Activated naive CD4-positive, alpha-beta T cell treated with anti-CD3 and anti-CD28 coated beads, Interleukin-2, amount 50 U/mL, for 72 hours (primary cell): Measurements from ENCODE around the gene ATL2. TPM values are rescaled to one million over a fixed set of nuclear protein-coding genes. Genes with fewer than 3 reads are reported as not detected.
"Not testable (repeated sequence)": the region's sequence is repeated elsewhere in the genome, so short reads cannot be mapped to it uniquely, and the experiment has no call there.

ENCODE experiments used
- ATAC-seq, 2 donors: fragments of 150-1000 bp; cut with Tn5 transposase; 2 replicates each; pipeline ENCODE4 v1.10.0; 2021; ENCODE audit warnings: mild to moderate bottlenecking in 2 of 2, moderate library complexity in 2 of 2
- DNase-seq, 2 donors: peaks; one replicate each; pipeline ENCODE4 v3.0.0; 2021 to 2022; ENCODE audit warnings: low spot score in 2 of 2
- H3K27ac Mint-ChIP-seq, 2 donors: one replicate each; pipeline ENCODE4 v1.8.0; 2022; ENCODE audit warnings: mild to moderate bottlenecking in 2 of 2, mixed read lengths in 2 of 2
- H3K36me3 Mint-ChIP-seq, 2 donors: one replicate each; pipeline ENCODE4 v1.8.0; 2022; ENCODE audit warnings: mixed read lengths in 2 of 2
- H3K9me3 Mint-ChIP-seq, 2 donors: one replicate each; pipeline ENCODE4 v1.8.0; 2022; ENCODE audit warnings: mixed read lengths in 2 of 2
- total RNA-seq, 2 donors: library from RNA; stranded (reverse); gene quantifications; one replicate each; pipeline ENCODE4 v1.2.3, GENCODE V29; 2022

The ATL2 gene
- 10 to 100 TPM; 46.3 to 55.8 TPM for total RNA-seq

GRCh38 chr2:38377050-38377828 is at the start of gene ATL2:
ATL2 (minus strand) TSS chr2:38377273; CDS start chr2:38377260, 13 bp downstream.
- peak within 1 kb of the TSS; percentile 93 to 95 for H3K27ac Mint-ChIP-seq
- peaks cover 10 to 18% of the 10 kb centered on the region in 2 donors for H3K36me3 Mint-ChIP-seq
- DNase-seq (peak; percentile 87 to 92), ATAC-seq (peak; percentile 81 to 91)
- H3K9me3 Mint-ChIP-seq, result no peaks in the 10 kb centered on the region

- Mint-ChIP-seq H3K36me3 (no peaks in the 10 kb centered on the region), H3K27ac (no peak overlapping the region), H3K9me3 (peaks cover 0 to 5% of the 10 kb centered on the region in 2 donors)
- ATAC-seq (no peak), DNase-seq (no peak)
These were observed 46.7 kb upstream of the ATL2 start for GRCh38 chr2:38423763-38424162.

DNA sequence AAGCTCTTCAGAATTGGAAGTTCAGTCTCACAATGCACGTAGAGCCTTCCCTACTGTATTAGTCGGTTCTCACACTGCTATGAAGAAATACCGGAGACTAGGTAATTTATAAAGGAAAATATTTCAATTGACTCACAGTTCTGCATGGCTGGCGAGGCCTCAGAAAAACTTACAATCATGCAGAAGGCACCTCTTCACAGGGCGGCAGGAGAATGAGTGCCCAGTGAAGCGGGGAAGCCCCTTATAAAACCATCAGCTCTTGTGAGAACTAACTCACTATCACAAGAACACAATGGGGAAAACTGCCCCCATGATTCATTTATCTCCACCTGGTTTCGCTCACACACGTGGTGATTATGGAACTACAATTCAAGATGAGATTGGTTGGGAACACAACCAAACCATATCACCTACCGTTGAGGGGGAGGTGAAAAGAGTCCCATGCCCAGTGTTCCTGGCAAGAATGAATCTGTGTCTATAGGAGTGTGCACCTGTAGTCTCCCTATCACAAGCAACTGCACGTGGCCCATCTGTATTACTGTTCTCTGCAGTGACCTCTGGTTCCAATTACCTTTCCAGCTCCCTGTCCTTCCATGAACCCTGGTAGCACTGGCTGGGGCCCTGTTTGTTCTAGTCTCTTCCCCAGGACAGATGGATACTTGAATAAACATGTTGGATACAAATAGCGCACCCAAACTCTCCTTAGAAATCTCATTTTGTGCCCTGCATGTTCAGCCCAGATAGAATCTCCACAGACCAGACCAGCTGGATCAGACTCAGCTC is 44.4 kb upstream of the ATL2 start:
- DNase-seq (no peak), ATAC-seq (peak in 1 of 2 donors; percentile 34)
- Mint-ChIP-seq H3K36me3 (no peaks in the 10 kb centered on the region), H3K27ac (no peak overlapping the region), H3K9me3 (peaks cover 0 to 5% of the 10 kb centered on the region in 2 donors)

DNA sequence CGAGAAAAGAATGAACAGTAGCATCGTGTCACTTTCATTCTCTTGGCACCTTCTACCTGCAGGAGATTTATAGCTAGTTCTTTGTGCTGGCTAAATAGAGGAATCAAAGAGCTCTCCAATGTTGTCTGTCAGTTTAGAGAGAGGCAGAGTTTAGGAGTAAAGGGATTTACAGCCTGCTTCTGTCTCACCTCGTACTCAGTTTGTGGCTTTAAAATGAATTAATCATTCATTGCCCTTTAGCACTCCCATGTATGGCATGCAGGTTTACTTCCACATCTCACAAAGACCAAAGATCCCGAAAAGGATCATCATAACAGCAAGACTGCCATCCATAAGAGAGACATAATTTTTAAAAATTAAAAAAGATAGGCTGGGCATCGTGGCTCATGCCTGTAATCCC is 42.4 kb upstream of the ATL2 start:
- Mint-ChIP-seq H3K27ac (no peak overlapping the region), H3K36me3 (no peaks in the 10 kb centered on the region), H3K9me3 (peaks cover 0 to 5% of the 10 kb centered on the region in 2 donors)
- DNase-seq (no peak), ATAC-seq (no peak)

DNA sequence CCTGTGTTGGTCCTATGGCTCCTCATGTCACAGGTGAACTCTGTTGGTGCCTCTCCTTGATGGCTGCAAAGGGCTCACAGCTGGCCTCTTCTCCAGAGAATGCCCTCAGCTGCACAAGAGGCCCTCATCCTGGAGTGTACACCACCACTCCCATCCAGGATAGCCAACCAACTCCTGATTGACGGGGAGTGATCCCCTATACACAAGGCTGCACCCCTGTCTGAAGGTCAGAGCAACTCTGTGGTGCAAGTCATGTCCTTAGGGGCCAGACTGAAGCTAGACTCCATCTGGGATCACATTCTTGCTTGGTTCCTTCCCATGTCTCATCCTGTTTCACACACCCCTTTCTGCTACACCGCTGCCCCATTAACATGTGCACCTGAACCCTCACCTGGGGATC is 41.7 kb upstream of the ATL2 start:
- Mint-ChIP-seq H3K9me3 (peaks cover 2 to 4% of the 10 kb centered on the region in 2 donors), H3K36me3 (peaks cover 0 to 4% of the 10 kb centered on the region in 2 donors), H3K27ac (no peak overlapping the region)
- DNase-seq (no peak), ATAC-seq (no peak)

DNA sequence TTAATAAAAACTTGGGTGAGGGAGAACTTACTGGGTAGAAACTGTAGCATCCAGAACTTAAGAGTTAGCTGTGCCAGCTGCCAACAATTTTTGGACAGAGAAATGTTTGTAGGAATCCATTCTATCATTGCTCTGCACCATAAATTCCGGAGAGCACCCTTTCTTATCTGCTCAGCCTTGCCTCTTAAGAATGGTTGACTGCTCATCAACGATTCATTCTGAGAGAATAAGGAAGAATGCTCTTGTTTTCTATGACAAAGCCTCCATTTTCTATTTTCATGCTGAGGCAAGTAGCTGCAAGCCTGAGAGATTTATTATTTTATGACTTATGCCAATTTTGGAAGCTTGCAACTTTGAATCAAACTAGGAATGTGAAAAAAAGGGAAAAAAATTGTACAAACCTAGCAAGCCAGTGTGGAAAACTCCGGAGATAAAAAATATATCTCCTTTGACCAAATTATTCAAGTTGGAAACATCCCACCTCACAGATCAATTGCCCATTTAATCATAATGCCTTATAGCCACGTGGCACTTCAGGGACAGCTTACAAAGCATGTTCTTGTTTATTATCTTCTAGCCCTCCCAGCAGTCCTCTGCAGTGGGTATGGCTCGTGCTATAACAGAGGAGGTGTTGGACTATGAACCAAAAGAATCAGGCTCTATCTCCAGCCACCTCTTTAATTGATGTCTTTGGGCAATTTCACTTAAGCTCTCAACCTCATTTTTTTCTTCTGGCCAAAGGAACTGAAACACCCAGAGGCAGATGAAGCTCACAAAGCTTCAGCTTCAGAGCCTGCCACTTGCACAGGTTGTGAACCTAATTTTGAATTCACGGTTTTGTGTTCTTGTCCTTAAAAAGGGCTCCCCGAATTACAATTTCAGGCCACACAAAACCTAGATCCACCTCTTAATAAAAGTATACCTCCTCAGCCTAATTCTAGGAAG is 40.9 kb upstream of the ATL2 start:
- H3K9me3 Mint-ChIP-seq, result peaks cover 4 to 6% of the 10 kb centered on the region in 2 donors
- H3K27ac Mint-ChIP-seq, result no peak overlapping the region
- no peak for ATAC-seq
- peaks cover 0 to 9% of the 10 kb centered on the region in 2 donors for H3K36me3 Mint-ChIP-seq
- no peak for DNase-seq

DNA sequence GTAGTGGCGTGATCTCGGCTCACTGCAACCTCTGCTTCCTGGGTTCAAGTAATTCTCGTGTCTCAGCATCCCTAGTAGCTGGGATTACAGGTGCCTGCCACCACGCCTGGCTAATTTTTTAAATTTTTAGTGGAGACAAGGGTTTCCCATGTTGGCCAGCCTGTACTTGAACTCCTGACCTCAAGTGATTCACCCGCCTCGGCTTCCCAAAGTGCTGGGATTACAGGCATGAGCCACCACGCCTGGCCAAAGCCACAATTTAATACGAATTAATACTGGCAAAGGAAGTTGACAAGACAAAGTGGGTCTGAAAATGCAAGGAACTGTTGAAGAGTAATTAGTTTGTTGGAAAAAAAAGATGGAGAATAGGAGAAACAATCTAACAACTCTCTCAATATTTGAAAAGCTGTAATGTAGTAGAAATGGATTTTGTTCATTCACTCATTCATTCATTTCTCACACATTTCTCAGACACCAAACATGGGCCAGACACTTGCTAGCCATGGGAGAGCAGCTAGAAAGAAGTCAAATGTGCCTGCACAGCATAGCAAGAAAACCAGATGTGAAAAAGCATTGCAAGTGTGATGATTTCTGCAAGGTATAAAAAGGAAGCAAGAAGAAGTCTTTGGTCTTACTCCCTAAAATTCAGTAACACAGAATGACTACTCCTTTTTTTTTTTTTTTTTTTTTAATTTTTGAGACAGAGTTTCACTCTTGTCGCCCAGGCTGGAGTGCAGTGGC is 39.4 kb upstream of the ATL2 start:
- no peak for ATAC-seq

GRCh38 chr2:38415728-38416291 is 38.7 kb upstream of the ATL2 start:
- DNase-seq (no peak), ATAC-seq (no peak)
- Mint-ChIP-seq H3K27ac (no peak overlapping the region), H3K36me3 (peaks cover 10 to 20% of the 10 kb centered on the region in 2 donors), H3K9me3 (peaks cover 13 to 15% of the 10 kb centered on the region in 2 donors)

More for the DNA sequence above, 39.4 kb upstream of the ATL2 start:
- no peak for DNase-seq
- H3K27ac Mint-ChIP-seq, result no peak overlapping the region
- H3K36me3 Mint-ChIP-seq, result peaks cover 10 to 20% of the 10 kb centered on the region in 2 donors
- peaks cover 13 to 15% of the 10 kb centered on the region in 2 donors for H3K9me3 Mint-ChIP-seq

GRCh38 chr2:38415023-38415422 is 38.0 kb upstream of the ATL2 start:
- no peak for DNase-seq
- no peak overlapping the region for H3K27ac Mint-ChIP-seq
- no peak for ATAC-seq

DNA sequence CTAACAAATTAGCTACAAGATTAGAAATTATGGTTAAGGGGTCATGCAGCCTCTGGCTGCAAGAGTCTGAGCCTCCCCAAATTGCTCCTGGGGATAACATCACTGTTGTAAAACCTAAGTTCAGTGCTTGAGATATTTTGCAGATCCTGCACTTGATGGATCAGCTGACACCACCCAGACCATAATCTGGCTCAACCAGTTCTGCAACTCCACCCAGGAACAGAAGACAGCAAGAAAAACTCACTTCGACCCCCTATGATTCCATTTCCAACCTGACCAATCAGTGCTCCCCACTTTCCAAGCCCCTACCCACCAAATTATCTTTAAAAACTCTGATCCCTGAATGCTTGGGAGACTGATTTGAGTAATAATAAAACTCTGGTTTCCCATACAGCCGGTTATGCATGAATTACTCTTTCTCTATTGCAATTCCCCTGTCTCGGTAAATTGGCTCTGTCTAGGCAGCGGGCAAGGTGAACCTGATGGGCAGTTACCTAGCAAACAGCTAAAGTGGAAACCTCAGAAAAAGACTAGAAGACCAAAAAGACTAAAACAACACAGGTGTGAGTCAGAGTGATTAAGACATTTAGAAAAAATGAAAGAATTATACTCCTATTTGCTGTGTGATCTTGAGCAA is 35.3 kb upstream of the ATL2 start:
- H3K27ac Mint-ChIP-seq, DNase-seq, ATAC-seq: not testable (repeated sequence)
- H3K9me3 Mint-ChIP-seq, result peaks cover 13 to 15% of the 10 kb centered on the region in 2 donors
- peaks cover 10 to 20% of the 10 kb centered on the region in 2 donors for H3K36me3 Mint-ChIP-seq

More at GRCh38 chr2:38415023-38415422, 38.0 kb upstream of the ATL2 start:
- peaks cover 10 to 20% of the 10 kb centered on the region in 2 donors for H3K36me3 Mint-ChIP-seq
- H3K9me3 Mint-ChIP-seq, result peaks cover 13 to 15% of the 10 kb centered on the region in 2 donors

GRCh38 chr2:38409156-38410102 is 32.4 kb upstream of the ATL2 start:
- ATAC-seq (no peak), DNase-seq (no peak)
- peaks cover 13 to 15% of the 10 kb centered on the region in 2 donors for H3K9me3 Mint-ChIP-seq
- H3K36me3 Mint-ChIP-seq, result peaks cover 10 to 20% of the 10 kb centered on the region in 2 donors
- no peak overlapping the region for H3K27ac Mint-ChIP-seq

GRCh38 chr2:38407111-38407682 is 30.1 kb upstream of the ATL2 start:
- H3K27ac Mint-ChIP-seq, result no peak overlapping the region
- H3K9me3 Mint-ChIP-seq, result peaks cover under 1 to 5% of the 10 kb centered on the region in 2 donors
- no peak for DNase-seq
- H3K36me3 Mint-ChIP-seq, result peaks cover 2 to 3% of the 10 kb centered on the region in 2 donors
- ATAC-seq, result no peak

GRCh38 chr2:38406597-38407110 is 29.6 kb upstream of the ATL2 start:
- no peak for ATAC-seq
- no peaks in the 10 kb centered on the region for H3K36me3 Mint-ChIP-seq
- H3K9me3 Mint-ChIP-seq, result peaks cover 0 to 7% of the 10 kb centered on the region in 2 donors
- no peak overlapping the region for H3K27ac Mint-ChIP-seq
- no peak for DNase-seq
